BJ (cell line): ENCODE data around the gene CACNA1C. TPM values are rescaled to one million over a fixed set of nuclear protein-coding genes. Genes with fewer than 3 reads are reported as not detected.

ENCODE experiments used
- CTCF ChIA-PET: fragments of 350-600 bp; formaldehyde crosslinking; extraction: SDS; loops from one replicate; lab custom pipeline; 2021; ENCODE audit warnings: antibody characterized with exemption, inconsistent platforms; lab: Yijun Ruan, JAX
- POLR2A ChIA-PET: fragments of 300-600 bp; sonication (Branson Sonifier 250); formaldehyde crosslinking; extraction: SDS; loops from one replicate; lab custom pipeline; 2021; ENCODE audit warnings: antibody characterized with exemption; lab: Charles Lee
- DNase-seq: peaks from one replicate; pipeline ENCODE4 v3.0.0-alpha.2; 2011; ENCODE audit warnings: low read depth
- H3K27me3 ChIP-seq: 2 replicates; pipeline ENCODE4 v1.6.0; 2011; ENCODE audit warnings: low read length; ENCODE audit not compliant: control insufficient read depth, insufficient read depth
- H3K36me3 ChIP-seq: 2 replicates; pipeline ENCODE4 v1.5.1; 2011; ENCODE audit warnings: low read length; ENCODE audit not compliant: control insufficient read depth, insufficient read depth
- H3K4me3 ChIP-seq: 2 replicates; pipeline ENCODE4 v1.5.1; 2011; ENCODE audit warnings: low read depth, mild to moderate bottlenecking, control low read depth, low read length
- polyA plus RNA-seq: library from polyadenylated mRNA; depleted of rRNA; stranded (reverse); fragments of >200 nt; gene quantifications from 2 replicates; pipeline ENCODE4 v1.2.3, GENCODE V29; 2011
- TF ChIP-seq, protein P1 (sequence below): IDR thresholded peaks from 2 replicates; pipeline ENCODE4 v1.5.1; 2011; ENCODE audit warnings: low read depth, mild to moderate bottlenecking, control low read depth, inconsistent platforms, low read length, moderate library complexity; ENCODE audit not compliant: insufficient read depth

The CACNA1C gene
- polyA plus RNA-seq, 1 experiment = 14.7 TPM

DNA sequence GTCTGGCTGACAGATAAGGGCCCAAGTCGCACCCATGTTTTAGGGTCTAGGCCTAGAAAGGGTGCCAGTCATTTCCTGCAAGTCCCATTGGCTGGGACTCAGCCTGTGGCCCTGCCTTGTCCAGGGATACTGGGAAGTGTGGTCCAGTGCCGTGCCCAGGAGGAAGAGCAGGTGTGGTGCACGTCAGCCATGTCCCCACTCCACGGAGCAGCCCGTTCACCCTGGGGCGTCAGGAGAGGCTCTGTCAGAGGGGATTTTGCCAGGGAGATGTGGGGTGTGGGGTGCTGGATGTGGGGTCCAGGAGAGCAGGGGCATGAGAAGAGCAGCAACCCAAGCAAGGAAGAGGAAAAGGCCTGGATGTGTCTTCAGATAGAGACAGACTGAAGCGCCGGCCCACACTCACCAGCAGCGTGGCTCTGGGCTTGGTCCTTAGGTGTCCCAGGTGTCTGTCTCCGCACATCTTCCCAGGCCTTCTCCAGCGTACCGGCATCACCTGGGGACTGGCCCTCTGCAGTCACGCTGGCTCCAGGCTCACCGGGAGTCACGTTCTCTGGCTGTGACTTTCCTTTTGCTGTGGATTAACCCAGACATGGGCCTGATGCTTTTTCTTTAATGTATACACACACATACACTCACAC is 138.2 kb downstream of the CACNA1C start:
- TF ChIP-seq, protein P1, sequence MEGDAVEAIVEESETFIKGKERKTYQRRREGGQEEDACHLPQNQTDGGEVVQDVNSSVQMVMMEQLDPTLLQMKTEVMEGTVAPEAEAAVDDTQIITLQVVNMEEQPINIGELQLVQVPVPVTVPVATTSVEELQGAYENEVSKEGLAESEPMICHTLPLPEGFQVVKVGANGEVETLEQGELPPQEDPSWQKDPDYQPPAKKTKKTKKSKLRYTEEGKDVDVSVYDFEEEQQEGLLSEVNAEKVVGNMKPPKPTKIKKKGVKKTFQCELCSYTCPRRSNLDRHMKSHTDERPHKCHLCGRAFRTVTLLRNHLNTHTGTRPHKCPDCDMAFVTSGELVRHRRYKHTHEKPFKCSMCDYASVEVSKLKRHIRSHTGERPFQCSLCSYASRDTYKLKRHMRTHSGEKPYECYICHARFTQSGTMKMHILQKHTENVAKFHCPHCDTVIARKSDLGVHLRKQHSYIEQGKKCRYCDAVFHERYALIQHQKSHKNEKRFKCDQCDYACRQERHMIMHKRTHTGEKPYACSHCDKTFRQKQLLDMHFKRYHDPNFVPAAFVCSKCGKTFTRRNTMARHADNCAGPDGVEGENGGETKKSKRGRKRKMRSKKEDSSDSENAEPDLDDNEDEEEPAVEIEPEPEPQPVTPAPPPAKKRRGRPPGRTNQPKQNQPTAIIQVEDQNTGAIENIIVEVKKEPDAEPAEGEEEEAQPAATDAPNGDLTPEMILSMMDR = no peak
- POLR2A ChIA-PET = no interaction called here
- H3K36me3 ChIP-seq = no peaks in the 10 kb centered on the region
- H3K4me3 ChIP-seq = no peak overlapping the region
- CTCF ChIA-PET = no interaction called here
- DNase-seq = no peak
- no peaks in the 10 kb centered on the region for H3K27me3 ChIP-seq

DNA sequence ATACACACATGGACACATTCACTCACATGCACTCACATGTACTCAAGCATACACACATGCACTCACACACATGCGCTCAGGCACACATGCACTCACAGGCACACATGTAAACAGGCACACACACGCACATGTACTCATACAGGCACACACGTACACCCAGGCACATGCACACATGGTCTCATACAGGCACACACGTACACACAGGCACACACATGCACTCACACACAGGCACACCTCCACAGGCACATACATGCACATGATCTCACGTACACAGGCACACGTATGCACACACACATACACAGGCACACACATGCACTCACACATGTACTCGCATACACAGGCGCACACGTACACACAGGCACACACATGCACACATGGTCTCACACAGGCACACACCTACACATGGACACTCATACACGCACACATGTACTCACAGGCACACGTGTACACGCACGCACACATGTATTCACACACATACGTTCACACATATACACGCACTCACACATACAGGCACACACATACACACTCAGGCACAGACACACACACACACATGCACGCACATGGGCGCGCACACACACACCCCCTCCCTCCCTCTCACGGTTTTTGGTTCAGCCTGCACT is 138.9 kb downstream of the CACNA1C start:
- Histone ChIP-seq H3K4me3 (no peak overlapping the region), H3K27me3 (no peaks in the 10 kb centered on the region), H3K36me3 (no peaks in the 10 kb centered on the region)
- no peak for DNase-seq
- TF ChIP-seq, protein P1 = no peak
- ChIA-PET CTCF (no interaction called here), POLR2A (no interaction called here)

DNA sequence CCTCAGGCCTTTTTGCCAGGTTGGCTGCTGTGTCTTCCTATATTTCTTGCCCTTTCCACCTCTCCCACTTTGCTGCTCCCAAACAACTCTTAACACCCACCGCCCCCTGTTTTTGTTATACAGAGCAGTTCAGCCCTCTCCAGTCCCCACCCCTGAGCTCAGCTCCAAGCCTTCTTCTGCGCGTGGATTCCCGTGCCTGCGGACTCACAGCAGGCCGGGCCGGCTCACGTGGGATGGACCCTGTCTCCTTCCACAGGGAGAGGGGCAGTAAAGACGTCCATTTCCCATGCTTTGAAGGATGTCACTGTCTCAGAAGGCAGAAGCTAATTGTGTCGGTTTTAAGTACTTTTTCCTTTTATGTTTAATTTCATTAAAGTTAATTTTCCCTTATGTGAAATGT is 139.4 kb downstream of the CACNA1C start:
- no peak for DNase-seq
- Histone ChIP-seq H3K4me3 (no peak overlapping the region), H3K27me3 (no peaks in the 10 kb centered on the region), H3K36me3 (no peaks in the 10 kb centered on the region)
- POLR2A ChIA-PET = no interaction called here
- CTCF ChIA-PET = no interaction called here
- TF ChIP-seq, protein P1 = no peak

DNA sequence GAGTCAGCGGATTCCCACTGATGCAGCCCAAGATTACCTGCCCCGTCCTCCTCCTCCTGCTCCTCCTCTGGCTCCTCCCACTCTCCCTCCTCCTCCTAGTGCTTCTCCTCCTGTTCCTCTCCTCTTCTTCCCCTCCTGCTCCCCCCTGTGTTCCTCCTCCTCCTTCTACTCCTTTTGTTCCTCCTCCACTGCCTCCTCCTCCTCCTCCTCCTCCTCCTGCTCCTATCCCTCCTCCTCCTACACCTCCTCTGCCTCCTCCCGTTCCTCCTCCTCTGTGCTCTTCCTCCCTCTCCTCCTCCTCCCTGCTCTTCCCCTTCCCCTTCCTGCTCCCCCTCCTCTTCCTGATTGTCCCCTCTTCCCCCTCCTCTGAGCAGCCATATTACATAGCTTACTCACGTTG is 141.3 kb downstream of the CACNA1C start:
- ChIA-PET POLR2A (interaction anchor here (0.6 kb wide), 1 partner anchor 14 kb away, joined by 3 read pairs; no protein-coding TSS in a partner anchor), CTCF (no interaction called here)
- DNase-seq = no peak
- TF ChIP-seq, protein P1 = no peak
- Histone ChIP-seq H3K27me3 (no peaks in the 10 kb centered on the region), H3K36me3 (no peaks in the 10 kb centered on the region), H3K4me3 (no peak overlapping the region)

DNA sequence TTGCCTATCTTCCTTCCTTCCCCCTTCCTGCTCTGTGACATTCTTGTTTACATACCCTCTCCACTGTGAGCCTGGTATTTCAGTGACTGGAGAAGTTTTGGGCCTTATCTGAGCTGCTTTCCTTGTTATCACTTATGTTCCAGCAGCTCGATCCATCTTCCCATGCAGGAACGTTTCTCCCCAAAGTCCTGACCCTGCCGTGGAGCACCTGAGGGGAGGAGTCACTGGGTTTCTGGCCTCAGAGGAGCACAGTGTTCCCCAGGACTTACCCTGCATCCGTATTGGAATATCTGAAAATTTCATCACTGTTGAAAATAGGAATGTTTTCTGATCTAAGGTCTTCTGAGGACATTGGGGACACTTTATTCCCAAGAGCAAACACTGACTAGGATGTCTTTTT is 141.8 kb downstream of the CACNA1C start:
- ChIA-PET CTCF (no interaction called here), POLR2A (interaction anchor here (0.6 kb wide), 1 partner anchor 14 kb away, joined by 3 read pairs; no protein-coding TSS in a partner anchor)
- no peak for DNase-seq
- TF ChIP-seq, protein P1 = no peak
- Histone ChIP-seq H3K4me3 (no peak overlapping the region), H3K36me3 (no peaks in the 10 kb centered on the region), H3K27me3 (no peaks in the 10 kb centered on the region)
